ENCODE results near the gene UBTD2. TPM values are rescaled to one million over a fixed set of nuclear protein-coding genes. Genes with fewer than 3 reads are reported as not detected.
"Not testable (repeated sequence)": the region's sequence is repeated elsewhere in the genome, so short reads cannot be mapped to it uniquely, and the experiment has no call there.

The UBTD2 gene
- total RNA-seq, 1 experiment from 2014 or later: 38.2 TPM

- no peak for DNase-seq (ENCODE audit: low spot score)
These were observed 32.1 kb downstream of the UBTD2 start for GRCh38 chr5:172251419-172251818.

GRCh38 chr5:172248637-172249036 lies 34.9 kb downstream of the UBTD2 start:
- no peak for DNase-seq (ENCODE audit: low spot score)

GRCh38 chr5:172245703-172246125 lies 37.9 kb downstream of the UBTD2 start:
- DNase-seq (ENCODE audit: low spot score): no peak

GRCh38 chr5:172245046-172245445 lies 38.5 kb downstream of the UBTD2 start:
- DNase-seq (ENCODE audit: low spot score): no peak

- no peak for DNase-seq (ENCODE audit: low spot score)
These were observed 40.3 kb downstream of the UBTD2 start for GRCh38 chr5:172243302-172243701.

- no peak for DNase-seq (ENCODE audit: low spot score)
These were observed 45.2 kb downstream of the UBTD2 start for GRCh38 chr5:172238334-172238733.

- no peak for DNase-seq (ENCODE audit: low spot score)
These were observed 47.5 kb downstream of the UBTD2 start for GRCh38 chr5:172235827-172236736.

- no peak for DNase-seq (ENCODE audit: low spot score)
These were observed 48.3 kb downstream of the UBTD2 start for GRCh38 chr5:172235132-172235780.

GRCh38 chr5:172234031-172234430 lies 49.5 kb downstream of the UBTD2 start:
- DNase-seq (ENCODE audit: low spot score): no peak

- DNase-seq (ENCODE audit: low spot score): no peak
These were observed 53.7 kb downstream of the UBTD2 start for GRCh38 chr5:172229904-172230303.

GRCh38 chr5:172224996-172225395 lies 58.6 kb downstream of the UBTD2 start:
- DNase-seq (ENCODE audit: low spot score): no peak

GRCh38 chr5:172223901-172224873 lies 59.4 kb downstream of the UBTD2 start:
- no peak for DNase-seq (ENCODE audit: low spot score)

GRCh38 chr5:172219296-172219695 lies 64.3 kb downstream of the UBTD2 start:
- no peak for DNase-seq (ENCODE audit: low spot score)

GRCh38 chr5:172216345-172216744 lies 67.2 kb downstream of the UBTD2 start:
- no peak for DNase-seq (ENCODE audit: low spot score)

- no peak for DNase-seq (ENCODE audit: low spot score)
These were observed 70.4 kb downstream of the UBTD2 start for GRCh38 chr5:172213126-172213525.

GRCh38 chr5:172211676-172212075 lies 71.9 kb downstream of the UBTD2 start:
- DNase-seq (ENCODE audit: low spot score): no peak

GRCh38 chr5:172209714-172210113 lies 73.8 kb downstream of the UBTD2 start:
- DNase-seq (ENCODE audit: low spot score): no peak

GRCh38 chr5:172207511-172207910 lies 76.1 kb downstream of the UBTD2 start:
- DNase-seq (ENCODE audit: low spot score): no peak

GRCh38 chr5:172205984-172206383 lies 77.6 kb downstream of the UBTD2 start:
- not testable (repeated sequence) for DNase-seq (ENCODE audit: low spot score)

- no peak for DNase-seq (ENCODE audit: low spot score)
These were observed 83.1 kb downstream of the UBTD2 start for GRCh38 chr5:172200476-172200875.

GRCh38 chr5:172199446-172199845 lies 84.1 kb downstream of the UBTD2 start:
- no peak for DNase-seq (ENCODE audit: low spot score)

GRCh38 chr5:172197775-172198174 lies 85.8 kb downstream of the UBTD2 start:
- DNase-seq (ENCODE audit: low spot score): not testable (repeated sequence)

All from A172 (cell line).